GM12865 (cell line): ENCODE results near the gene MAN1A1.
A peak's percentile ranks its signal among the peaks of the same experiment; 100 is the strongest.
"Not testable (repeated sequence)": the region's sequence is repeated elsewhere in the genome, so short reads cannot be mapped to it uniquely, and the experiment has no call there.

ENCODE experiments used
- DNase-seq: peaks from one replicate; pipeline ENCODE4 v3.0.0; 2010; ENCODE audit warnings: low read depth
- H3K4me3 ChIP-seq: 2 replicates; pipeline ENCODE4 v1.5.1; 2011; ENCODE audit warnings: mild to moderate bottlenecking, low read depth, low read length, control low read depth
- CTCF ChIP-seq: IDR thresholded peaks from 2 replicates; pipeline ENCODE4 v1.5.1; 2011; ENCODE audit warnings: low read length, control low read depth, low read depth, inconsistent platforms; ENCODE audit not compliant: insufficient read depth; ENCODE audit errors: missing control alignments

MAN1A1 gene

GRCh38 chr6:119349361-119350201 lies at the start of gene MAN1A1:
MAN1A1 (minus strand) TSS chr6:119349761; CDS start chr6:119349065, 696 bp downstream.
- H3K4me3 ChIP-seq, result peak within 1 kb of the TSS; percentile 99
- peak; percentile 92 for DNase-seq
- TF ChIP-seq CTCF, result no peak

GRCh38 chr6:119395192-119395591 lies 45.6 kb upstream of the MAN1A1 start:
- TF ChIP-seq CTCF, result no peak
- no peak overlapping the region for H3K4me3 ChIP-seq
- DNase-seq, result peak; percentile 17

- TF ChIP-seq CTCF, result no peak
- no peak for DNase-seq
- no peak overlapping the region for H3K4me3 ChIP-seq
These were observed 40.8 kb upstream of the MAN1A1 start for GRCh38 chr6:119390247-119390793.

GRCh38 chr6:119385994-119386393 lies 36.4 kb upstream of the MAN1A1 start:
- DNase-seq, result no peak
- no peak overlapping the region for H3K4me3 ChIP-seq
- no peak for TF ChIP-seq CTCF

- no peak overlapping the region for H3K4me3 ChIP-seq
- no peak for TF ChIP-seq CTCF
- DNase-seq, result no peak
These were observed 34.9 kb upstream of the MAN1A1 start for GRCh38 chr6:119384444-119384843.

- DNase-seq, result no peak
- H3K4me3 ChIP-seq, result no peak overlapping the region
- TF ChIP-seq CTCF, result no peak
These were observed 30.2 kb upstream of the MAN1A1 start for GRCh38 chr6:119379809-119380208.

GRCh38 chr6:119377043-119377442 lies 27.5 kb upstream of the MAN1A1 start:
- H3K4me3 ChIP-seq, DNase-seq: not testable (repeated sequence)
